Effector memory CD4-positive, alpha-beta T cell (primary cell): ENCODE results near the gene OBSCN.

ENCODE experiments used
- DNase-seq, 3 donors: peaks; one replicate each; pipeline ENCODE4 v3.0.0-alpha.2; 2020
- H3K27ac ChIP-seq: 2 replicates; pipeline ENCODE4 v1.7.0; 2013; ENCODE audit warnings: mild to moderate bottlenecking, low read length, moderate library complexity; ENCODE audit not compliant: insufficient read depth, poor library complexity, severe bottlenecking
- H3K27me3 ChIP-seq: replicated peaks from 2 replicates; pipeline ENCODE4 v1.7.0; 2013; ENCODE audit warnings: mild to moderate bottlenecking, low read length; ENCODE audit not compliant: insufficient read depth, control insufficient read depth, poor library complexity, severe bottlenecking
- H3K36me3 ChIP-seq: 2 replicates; pipeline ENCODE4 v1.7.0; 2013; ENCODE audit warnings: mild to moderate bottlenecking, low read length, moderate library complexity; ENCODE audit not compliant: control insufficient read depth, insufficient read depth
- H3K4me1 ChIP-seq: 2 replicates; pipeline ENCODE4 v1.7.0; 2013; ENCODE audit warnings: low read length, mild to moderate bottlenecking; ENCODE audit not compliant: control insufficient read depth, insufficient read depth, poor library complexity, severe bottlenecking
- H3K4me3 ChIP-seq: 2 replicates; pipeline ENCODE4 v1.7.0; 2013; ENCODE audit warnings: low read length, low read depth, mild to moderate bottlenecking; ENCODE audit not compliant: insufficient read depth, poor library complexity, severe bottlenecking
- H3K9me3 ChIP-seq: 2 replicates; pipeline ENCODE4 v1.7.0; 2013; ENCODE audit warnings: mild to moderate bottlenecking, low read length, moderate library complexity; ENCODE audit not compliant: control insufficient read depth

The OBSCN gene

GRCh38 chr1:228336308-228337030 is 128.6 kb downstream of the OBSCN start:
- H3K9me3 ChIP-seq: no peaks in the 10 kb centered on the region
- H3K4me1 ChIP-seq: no peaks in the 10 kb centered on the region
- DNase-seq: no peak
- H3K27me3 ChIP-seq: no peaks in the 10 kb centered on the region
- no peak overlapping the region for H3K27ac ChIP-seq
- no peaks in the 10 kb centered on the region for H3K36me3 ChIP-seq
- H3K4me3 ChIP-seq: no peak overlapping the region

- no peak for DNase-seq
- no peaks in the 10 kb centered on the region for H3K4me1 ChIP-seq
- no peaks in the 10 kb centered on the region for H3K9me3 ChIP-seq
- no peak overlapping the region for H3K27ac ChIP-seq
- no peaks in the 10 kb centered on the region for H3K36me3 ChIP-seq
- H3K27me3 ChIP-seq: no peaks in the 10 kb centered on the region
- H3K4me3 ChIP-seq: no peak overlapping the region
Observed at GRCh38 chr1:228337031-228337564, 129.3 kb downstream of the OBSCN start.

- Histone ChIP-seq H3K4me3 (no peak overlapping the region), H3K36me3 (no peaks in the 10 kb centered on the region), H3K4me1 (no peaks in the 10 kb centered on the region), H3K27me3 (no peaks in the 10 kb centered on the region), H3K27ac (no peak overlapping the region), H3K9me3 (no peaks in the 10 kb centered on the region)
- DNase-seq: no peak
Observed at GRCh38 chr1:228337711-228338520, 130.1 kb downstream of the OBSCN start.

GRCh38 chr1:228338521-228339051 is 130.7 kb downstream of the OBSCN start:
- Histone ChIP-seq H3K4me3 (no peak overlapping the region), H3K36me3 (no peaks in the 10 kb centered on the region), H3K27ac (no peak overlapping the region), H3K9me3 (no peaks in the 10 kb centered on the region), H3K4me1 (no peaks in the 10 kb centered on the region), H3K27me3 (no peaks in the 10 kb centered on the region)
- no peak for DNase-seq

GRCh38 chr1:228339059-228339704 is 131.3 kb downstream of the OBSCN start:
- no peak for DNase-seq
- Histone ChIP-seq H3K9me3 (no peaks in the 10 kb centered on the region), H3K4me1 (no peaks in the 10 kb centered on the region), H3K36me3 (no peaks in the 10 kb centered on the region), H3K27ac (no peak overlapping the region), H3K4me3 (no peak overlapping the region), H3K27me3 (no peaks in the 10 kb centered on the region)

GRCh38 chr1:228339766-228340685 is 132.2 kb downstream of the OBSCN start:
- H3K36me3 ChIP-seq: no peaks in the 10 kb centered on the region
- H3K9me3 ChIP-seq: no peaks in the 10 kb centered on the region
- H3K27ac ChIP-seq: no peak overlapping the region
- no peaks in the 10 kb centered on the region for H3K4me1 ChIP-seq
- H3K4me3 ChIP-seq: no peak overlapping the region
- no peaks in the 10 kb centered on the region for H3K27me3 ChIP-seq
- DNase-seq: no peak

- H3K36me3 ChIP-seq: no peaks in the 10 kb centered on the region
Observed at GRCh38 chr1:228340686-228341449, 133.0 kb downstream of the OBSCN start.

GRCh38 chr1:228341450-228341813 is 133.6 kb downstream of the OBSCN start:
- no peak for DNase-seq
- H3K4me1 ChIP-seq: no peaks in the 10 kb centered on the region
- H3K27me3 ChIP-seq: no peaks in the 10 kb centered on the region
- no peaks in the 10 kb centered on the region for H3K9me3 ChIP-seq
- H3K27ac ChIP-seq: no peak overlapping the region
- no peak overlapping the region for H3K4me3 ChIP-seq
- H3K36me3 ChIP-seq: no peaks in the 10 kb centered on the region

More at GRCh38 chr1:228340686-228341449, 133.0 kb downstream of the OBSCN start:
- Histone ChIP-seq H3K27ac (no peak overlapping the region), H3K27me3 (no peaks in the 10 kb centered on the region), H3K9me3 (no peaks in the 10 kb centered on the region), H3K4me3 (no peak overlapping the region), H3K4me1 (no peaks in the 10 kb centered on the region)
- DNase-seq: no peak
